Esophagus muscularis mucosa (tissue), 4 donors: ENCODE data around the gene STK36. TPM values are rescaled to one million over a fixed set of nuclear protein-coding genes. Genes with fewer than 3 reads are reported as not detected.

Source experiments
- DNase-seq: peaks from one replicate; pipeline ENCODE4 v3.0.0-alpha.2; 2017; ENCODE audit errors: extremely low spot score
- H3K27ac ChIP-seq, 4 donors: fragments of 200-600 bp; sonication (generic); replicated peaks in 1 of 4; 1 replicate in 3 of 4; 2 replicates in 1 of 4; pipeline ENCODE4 v1.5.1; 2016 to 2019; ENCODE audit warnings: mild to moderate bottlenecking in 1 of 4
- H3K27me3 ChIP-seq, 4 donors: fragments of 200-600 bp; sonication (generic); one replicate each; pipeline versions ENCODE4 v1.5.1 to v1.6.0; 2016 to 2019
- H3K36me3 ChIP-seq, 4 donors: fragments of 200-600 bp; sonication (generic); one replicate each; pipeline ENCODE4 v1.5.1; 2016 to 2019
- H3K4me1 ChIP-seq, 4 donors: fragments of 200-600 bp; sonication (generic); one replicate each; pipeline ENCODE4 v1.5.1; 2016 to 2019
- H3K4me3 ChIP-seq, 4 donors: fragments of 200-600 bp; sonication (generic); 1 replicate in 2 of 4; 2 replicates in 2 of 4; pipeline ENCODE4 v1.5.1; 2016 to 2019; ENCODE audit warnings: mild to moderate bottlenecking in 4 of 4, moderate library complexity in 1 of 4
- H3K9me3 ChIP-seq, 4 donors: fragments of 200-600 bp; sonication (generic); 1 replicate in 3 of 4; 2 replicates in 1 of 4; pipeline ENCODE4 v1.5.1; 2016 to 2019
- CTCF ChIP-seq, 3 experiments: fragments of 200-600 bp in 2 of 3; fragments of 450-650 bp in 1 of 3; sonication (generic) in 2 of 3; IDR thresholded peaks; one replicate each; pipeline ENCODE4 v1.5.1; 2017 to 2019; ENCODE audit warnings: antibody characterized with exemption in 3 of 3, mild to moderate bottlenecking in 2 of 3, moderate library complexity in 1 of 3
- EP300 ChIP-seq: sonication (generic); formaldehyde crosslinking; IDR thresholded peaks from one replicate; pipeline ENCODE4 v1.6.1; 2017; ENCODE audit warnings: antibody characterized with exemption
- POLR2A ChIP-seq: fragments of 450-650 bp; IDR thresholded peaks from one replicate; pipeline ENCODE4 v1.6.1; 2017; ENCODE audit warnings: antibody characterized with exemption, moderate library complexity, mild to moderate bottlenecking, low read depth
- POLR2AphosphoS5 ChIP-seq, 2 donors: sonication (generic); formaldehyde crosslinking; IDR thresholded peaks; one replicate each; pipeline ENCODE4 v1.6.1; 2017; ENCODE audit warnings: antibody characterized with exemption in 2 of 2
- WGBS: methylation state at CpG from one replicate; pipeline ENCODE4 v1.1.5; 2018; 5-methylcytosine and 5-hydroxymethylcytosine counted together
- intact Hi-C: fragments of 100-400 bp; cut with DNase I; formaldehyde crosslinking; loops from one replicate; pipeline ENCODE4 v1.15.1; 2023
- total RNA-seq, 4 donors: library from RNA; depleted of rRNA; stranded (reverse); fragments of >200 nt; gene quantifications; one replicate each; pipeline versions ENCODE4 v1.1.0 to v1.2.1, GENCODE V29; 2016

The STK36 gene
- total RNA-seq, 4 donors from 2014 or later = 12.1 to 19.1 (median 14.8) TPM

GRCh38 chr2:218627939-218628338, 43.9 kb upstream of the STK36 start:
- 97% methylated on average over 4 of the region's 4 CpGs for WGBS
- H3K27ac ChIP-seq = no peak overlapping the region
- no peak for DNase-seq
- peaks cover 3 to 16% (median 11%) of the 10 kb centered on the region in 4 donors for H3K4me1 ChIP-seq
- no peak for TF ChIP-seq EP300
- no peak for TF ChIP-seq CTCF (IDR thresholded peaks at IDR 0.05)
- no peaks in the 10 kb centered on the region for H3K27me3 ChIP-seq
- intact Hi-C loops = no loop called here
- H3K36me3 ChIP-seq = peaks cover 0 to 38% (median 5%) of the 10 kb centered on the region in 4 donors
- no peak overlapping the region for H3K4me3 ChIP-seq
- no peaks in the 10 kb centered on the region for H3K9me3 ChIP-seq

DNA sequence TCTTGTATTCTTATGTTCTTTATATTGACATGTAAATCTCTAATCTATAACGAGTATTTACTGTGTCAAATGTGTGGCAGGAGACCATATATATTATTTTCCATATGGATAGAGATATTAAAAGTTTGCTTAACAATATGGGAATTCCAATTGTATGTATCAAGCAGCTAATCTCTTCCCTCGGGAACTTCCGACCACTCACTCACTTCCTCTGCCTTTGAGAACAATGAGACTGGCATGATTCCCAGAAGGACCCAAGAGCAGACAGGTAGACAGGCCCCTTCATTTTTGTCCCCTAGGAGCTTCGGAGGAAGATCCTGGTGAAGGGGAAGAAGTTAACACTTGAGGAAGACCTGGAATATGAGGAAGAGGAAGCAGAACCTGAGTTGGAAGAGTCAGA, 40.0 kb upstream of the STK36 start:
- H3K27ac ChIP-seq = no peak overlapping the region
- no peaks in the 10 kb centered on the region for H3K27me3 ChIP-seq
- intact Hi-C loops = no loop called here
- H3K9me3 ChIP-seq = no peaks in the 10 kb centered on the region
- peaks cover 32 to 65% (median 43%) of the 10 kb centered on the region in 4 donors for H3K36me3 ChIP-seq
- H3K4me1 ChIP-seq = peaks cover 3 to 12% (median 9%) of the 10 kb centered on the region in 4 donors
- no peak for DNase-seq
- no peak for TF ChIP-seq POLR2A
- TF ChIP-seq CTCF (IDR thresholded peaks at IDR 0.05) = no peak
- no peak for TF ChIP-seq EP300
- no peak for TF ChIP-seq POLR2AphosphoS5 (IDR thresholded peaks at IDR 0.05)
- WGBS = 78% methylated on average over 4 of the region's 4 CpGs
- H3K4me3 ChIP-seq = no peak overlapping the region

DNA sequence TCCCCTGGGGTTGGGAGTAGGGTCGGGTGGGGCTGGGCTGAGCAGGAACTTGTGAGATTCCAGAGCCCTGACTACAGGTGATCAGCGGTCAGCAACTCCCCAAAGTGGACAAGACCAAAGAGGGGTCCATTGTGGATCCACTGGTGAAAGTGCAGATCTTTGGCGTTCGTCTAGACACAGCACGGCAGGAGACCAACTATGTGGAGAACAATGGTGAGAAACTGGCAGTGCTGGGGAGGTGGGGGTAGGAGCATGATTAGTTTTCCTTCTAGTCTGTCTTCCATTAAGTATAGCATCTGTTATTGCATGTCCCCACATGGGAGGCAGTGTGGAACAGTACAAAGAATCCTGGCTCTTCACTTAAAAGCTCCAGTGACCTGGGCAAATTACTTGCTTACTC, 36.2 kb upstream of the STK36 start:
- WGBS = 96% methylated on average over 5 of the region's 5 CpGs
- H3K4me3 ChIP-seq = no peak overlapping the region
- H3K27ac ChIP-seq = no peak overlapping the region
- peaks cover 3 to 6% (median 6%) of the 10 kb centered on the region in 4 donors for H3K4me1 ChIP-seq
- intact Hi-C loops = no loop called here
- peaks cover 62 to 85% (median 82%) of the 10 kb centered on the region in 4 donors for H3K36me3 ChIP-seq
- no peaks in the 10 kb centered on the region for H3K27me3 ChIP-seq
- TF ChIP-seq EP300 (no peak), CTCF (IDR thresholded peaks at IDR 0.05) (no peak)
- no peak for DNase-seq
- H3K9me3 ChIP-seq = no peaks in the 10 kb centered on the region

- Histone ChIP-seq H3K4me3 (no peak overlapping the region), H3K9me3 (no peaks in the 10 kb centered on the region), H3K4me1 (no peaks in the 10 kb centered on the region), H3K27ac (no peak overlapping the region), H3K36me3 (peaks cover 78 to 99% (median 98%) of the 10 kb centered on the region in 4 donors), H3K27me3 (no peaks in the 10 kb centered on the region)
- intact Hi-C loops = no loop called here
- 97% methylated on average over 18 of the region's 18 CpGs for WGBS
- DNase-seq = no peak
- no peak for TF ChIP-seq POLR2AphosphoS5 (IDR thresholded peaks at IDR 0.05)
- no peak for TF ChIP-seq EP300
- TF ChIP-seq POLR2A = no peak
- TF ChIP-seq CTCF (IDR thresholded peaks at IDR 0.05) = no peak
Measured at GRCh38 chr2:218638372-218638771, 33.5 kb upstream of the STK36 start.

GRCh38 chr2:218642121-218642656, 29.7 kb upstream of the STK36 start:
- no peak for TF ChIP-seq EP300
- TF ChIP-seq POLR2AphosphoS5 (IDR thresholded peaks at IDR 0.05) = no peak
- no peak for TF ChIP-seq CTCF (IDR thresholded peaks at IDR 0.05)
- no peak for TF ChIP-seq POLR2A
- WGBS = 82% methylated on average over 11 of the region's 18 CpGs
- H3K4me1 ChIP-seq = no peaks in the 10 kb centered on the region
- no peak overlapping the region for H3K4me3 ChIP-seq
- no peaks in the 10 kb centered on the region for H3K9me3 ChIP-seq
- H3K36me3 ChIP-seq = peaks cover 79 to 98% (median 95%) of the 10 kb centered on the region in 4 donors
- intact Hi-C loops = no loop called here
- H3K27me3 ChIP-seq = no peaks in the 10 kb centered on the region
- no peak for DNase-seq
- no peak overlapping the region for H3K27ac ChIP-seq
